ENCODE measurements around the gene PDE6H.

Gene PDE6H

GRCh38 chr12:15001733-15002382 is 29.0 kb downstream of the PDE6H start:
- DNase-seq (ENCODE audit: low read depth): no peak

- no peak for DNase-seq (ENCODE audit: low read depth)
These were observed 31.6 kb downstream of the PDE6H start for GRCh38 chr12:15004421-15004820.

GRCh38 chr12:15005064-15005463 is 32.2 kb downstream of the PDE6H start:
- DNase-seq (ENCODE audit: low read depth): no peak

GRCh38 chr12:15007551-15007950 is 34.7 kb downstream of the PDE6H start:
- no peak for DNase-seq (ENCODE audit: low read depth)

GRCh38 chr12:15011162-15011561 is 38.3 kb downstream of the PDE6H start:
- no peak for DNase-seq (ENCODE audit: low read depth)

DNA sequence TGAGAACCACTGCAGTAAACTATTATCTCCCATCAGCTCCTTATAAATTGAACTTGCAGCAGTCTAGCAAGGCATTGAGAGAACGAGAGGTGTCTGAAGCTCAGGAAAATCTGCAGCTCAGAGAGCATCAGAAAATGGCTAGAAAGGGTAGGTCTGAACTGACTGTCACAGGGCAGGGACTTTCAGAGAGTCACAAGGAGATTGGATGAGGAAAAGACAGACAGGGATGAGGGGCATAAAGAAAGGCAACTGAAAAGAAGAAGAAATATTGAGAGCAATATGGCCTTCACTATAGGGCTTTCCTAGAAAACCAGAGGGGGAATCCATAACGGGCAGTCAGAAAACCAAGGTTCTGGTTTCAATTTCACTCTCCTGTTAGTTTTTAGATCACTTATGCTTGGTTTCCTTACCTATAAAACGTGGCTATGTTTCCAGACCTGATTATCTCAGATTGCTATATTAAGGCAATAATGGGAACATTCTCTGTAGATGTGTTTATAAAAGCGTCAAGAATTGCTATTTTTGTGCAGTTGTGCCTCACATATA is 40.9 kb downstream of the PDE6H start:
- DNase-seq (ENCODE audit: low read depth): no peak

- DNase-seq (ENCODE audit: low read depth): no peak
These were observed 41.9 kb downstream of the PDE6H start for GRCh38 chr12:15014708-15015107.

DNA sequence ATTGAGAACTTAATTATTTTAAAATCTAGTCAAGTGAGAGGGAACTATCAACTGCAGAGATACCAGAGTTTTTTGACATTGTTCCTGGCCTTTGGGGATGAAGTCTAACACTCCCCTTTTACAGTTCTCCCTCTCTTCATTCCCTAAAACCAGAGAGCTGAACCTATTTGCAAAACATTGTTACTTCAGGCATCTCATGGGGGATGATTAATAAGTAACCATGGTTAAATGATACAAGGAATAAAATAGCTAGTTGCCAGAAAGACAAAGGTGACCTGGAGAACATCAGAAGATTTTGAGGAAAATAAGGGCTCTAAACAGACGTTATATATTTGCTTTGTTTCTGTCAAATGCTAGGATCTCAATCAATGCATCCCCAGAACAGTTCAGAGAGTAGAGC is 42.3 kb downstream of the PDE6H start:
- no peak for DNase-seq (ENCODE audit: low read depth)

GRCh38 chr12:15020156-15020555 is 47.3 kb downstream of the PDE6H start:
- no peak for DNase-seq (ENCODE audit: low read depth)

All from T follicular helper cell (primary cell).